Measurements from ENCODE around the gene THSD4. TPM values are rescaled to one million over a fixed set of nuclear protein-coding genes. Genes with fewer than 3 reads are reported as not detected.

THSD4 gene
- total RNA-seq, 1 donor from 2014 or later: 73.5 TPM

DNA sequence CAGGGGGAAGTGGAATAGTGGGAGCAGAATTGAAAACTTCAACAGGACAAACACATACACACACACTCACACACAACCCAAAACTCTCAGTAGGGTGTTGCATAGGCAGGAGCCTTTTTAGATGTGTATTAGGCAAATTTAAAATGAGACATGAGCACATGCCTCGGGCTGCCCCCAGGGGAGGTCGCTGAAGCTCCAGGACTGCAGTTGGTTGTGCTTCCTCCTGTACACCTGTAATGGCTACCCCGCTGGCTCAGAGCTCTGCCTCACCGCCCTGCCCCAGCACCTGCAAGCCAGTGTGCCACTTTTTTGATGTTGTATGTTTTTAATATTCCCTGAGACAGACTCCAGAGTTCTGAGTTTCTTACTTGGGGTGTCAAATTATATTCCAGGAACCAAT lies 391.7 kb downstream of the THSD4 start:
- H3K4me3 ChIP-seq (ENCODE audit: low read depth, low read length): no peak overlapping the region
- no peak for DNase-seq (ENCODE audit: low read depth)
- TF ChIP-seq, protein P1, sequence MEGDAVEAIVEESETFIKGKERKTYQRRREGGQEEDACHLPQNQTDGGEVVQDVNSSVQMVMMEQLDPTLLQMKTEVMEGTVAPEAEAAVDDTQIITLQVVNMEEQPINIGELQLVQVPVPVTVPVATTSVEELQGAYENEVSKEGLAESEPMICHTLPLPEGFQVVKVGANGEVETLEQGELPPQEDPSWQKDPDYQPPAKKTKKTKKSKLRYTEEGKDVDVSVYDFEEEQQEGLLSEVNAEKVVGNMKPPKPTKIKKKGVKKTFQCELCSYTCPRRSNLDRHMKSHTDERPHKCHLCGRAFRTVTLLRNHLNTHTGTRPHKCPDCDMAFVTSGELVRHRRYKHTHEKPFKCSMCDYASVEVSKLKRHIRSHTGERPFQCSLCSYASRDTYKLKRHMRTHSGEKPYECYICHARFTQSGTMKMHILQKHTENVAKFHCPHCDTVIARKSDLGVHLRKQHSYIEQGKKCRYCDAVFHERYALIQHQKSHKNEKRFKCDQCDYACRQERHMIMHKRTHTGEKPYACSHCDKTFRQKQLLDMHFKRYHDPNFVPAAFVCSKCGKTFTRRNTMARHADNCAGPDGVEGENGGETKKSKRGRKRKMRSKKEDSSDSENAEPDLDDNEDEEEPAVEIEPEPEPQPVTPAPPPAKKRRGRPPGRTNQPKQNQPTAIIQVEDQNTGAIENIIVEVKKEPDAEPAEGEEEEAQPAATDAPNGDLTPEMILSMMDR (conservative IDR thresholded peaks at IDR 0.05; ENCODE audit: low read depth, low read length): no peak

DNA sequence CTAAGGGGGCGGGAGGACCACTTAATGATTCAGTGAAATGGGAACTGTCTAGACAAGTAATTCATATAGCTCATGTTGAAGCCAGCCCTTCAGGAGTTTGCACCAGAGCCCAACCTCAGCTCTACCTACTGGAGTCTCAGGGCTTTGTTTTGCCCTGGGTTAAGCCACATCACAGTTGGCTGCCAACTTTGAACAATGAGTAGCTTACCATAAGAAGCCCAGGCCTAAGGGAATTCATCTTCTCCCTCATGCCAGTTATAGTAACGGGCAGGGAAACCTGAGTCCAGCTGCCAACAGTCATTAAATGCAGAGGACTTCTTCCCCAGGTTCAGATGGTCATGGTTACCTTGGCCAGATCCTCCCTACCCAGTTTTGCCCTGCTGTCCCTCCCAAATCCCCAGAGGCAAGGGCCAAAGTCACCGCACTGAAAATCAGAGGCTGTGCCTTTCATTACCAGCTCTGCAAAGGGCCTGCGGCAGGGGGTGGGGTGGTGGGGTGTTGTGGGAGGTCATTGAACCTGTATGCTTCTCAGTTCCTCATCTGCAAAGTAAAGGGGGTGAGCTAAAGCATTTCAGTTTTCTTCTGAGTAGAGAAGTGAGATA lies 392.9 kb downstream of the THSD4 start:
- no peak for DNase-seq (ENCODE audit: low read depth)
- H3K4me3 ChIP-seq (ENCODE audit: low read depth, low read length): no peak overlapping the region
- TF ChIP-seq, protein P1 (conservative IDR thresholded peaks at IDR 0.05; ENCODE audit: low read depth, low read length): no peak

DNA sequence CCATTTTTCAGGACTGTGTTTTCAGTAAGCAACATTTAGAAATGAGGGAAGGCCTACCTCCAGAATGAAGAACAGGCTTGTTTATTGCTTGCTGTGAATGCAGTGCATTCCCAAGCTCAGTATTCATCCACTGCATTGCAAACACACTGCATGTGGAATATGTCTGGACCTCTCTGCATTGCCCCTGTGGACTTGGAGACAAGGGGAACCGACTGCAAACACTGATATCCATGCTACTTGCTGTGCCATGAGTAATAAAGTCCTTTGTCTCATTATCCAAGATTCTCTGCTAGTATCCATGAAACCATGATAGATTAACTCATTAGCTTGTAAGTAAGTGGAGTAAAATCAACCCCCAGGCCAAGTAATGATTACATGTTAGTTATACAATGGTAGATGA lies 393.9 kb downstream of the THSD4 start:
- no peak for DNase-seq (ENCODE audit: low read depth)
- H3K4me3 ChIP-seq (ENCODE audit: low read depth, low read length): no peak overlapping the region
- TF ChIP-seq, protein P1 (conservative IDR thresholded peaks at IDR 0.05; ENCODE audit: low read depth, low read length): no peak

DNA sequence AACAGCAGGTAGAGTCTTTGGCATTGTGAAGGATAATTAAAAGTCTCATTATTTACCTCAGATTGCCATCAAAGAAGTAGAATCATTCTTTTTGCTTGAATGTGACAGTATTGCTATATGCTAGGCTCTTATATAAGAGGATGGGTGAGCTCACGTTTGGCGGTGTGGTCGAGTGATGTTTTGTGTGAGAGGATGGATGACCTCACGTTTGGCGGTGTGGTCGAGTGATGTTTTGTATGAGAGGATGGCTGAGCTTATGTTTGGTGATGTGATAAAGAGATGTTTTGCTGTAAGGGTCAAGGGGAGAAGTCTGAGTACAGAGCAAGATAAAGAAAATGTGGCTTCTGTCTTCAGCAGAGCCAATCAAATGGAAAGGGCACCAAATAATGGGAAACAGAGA lies 395.5 kb downstream of the THSD4 start:
- TF ChIP-seq, protein P1 (conservative IDR thresholded peaks at IDR 0.05; ENCODE audit: low read depth, low read length): no peak

DNA sequence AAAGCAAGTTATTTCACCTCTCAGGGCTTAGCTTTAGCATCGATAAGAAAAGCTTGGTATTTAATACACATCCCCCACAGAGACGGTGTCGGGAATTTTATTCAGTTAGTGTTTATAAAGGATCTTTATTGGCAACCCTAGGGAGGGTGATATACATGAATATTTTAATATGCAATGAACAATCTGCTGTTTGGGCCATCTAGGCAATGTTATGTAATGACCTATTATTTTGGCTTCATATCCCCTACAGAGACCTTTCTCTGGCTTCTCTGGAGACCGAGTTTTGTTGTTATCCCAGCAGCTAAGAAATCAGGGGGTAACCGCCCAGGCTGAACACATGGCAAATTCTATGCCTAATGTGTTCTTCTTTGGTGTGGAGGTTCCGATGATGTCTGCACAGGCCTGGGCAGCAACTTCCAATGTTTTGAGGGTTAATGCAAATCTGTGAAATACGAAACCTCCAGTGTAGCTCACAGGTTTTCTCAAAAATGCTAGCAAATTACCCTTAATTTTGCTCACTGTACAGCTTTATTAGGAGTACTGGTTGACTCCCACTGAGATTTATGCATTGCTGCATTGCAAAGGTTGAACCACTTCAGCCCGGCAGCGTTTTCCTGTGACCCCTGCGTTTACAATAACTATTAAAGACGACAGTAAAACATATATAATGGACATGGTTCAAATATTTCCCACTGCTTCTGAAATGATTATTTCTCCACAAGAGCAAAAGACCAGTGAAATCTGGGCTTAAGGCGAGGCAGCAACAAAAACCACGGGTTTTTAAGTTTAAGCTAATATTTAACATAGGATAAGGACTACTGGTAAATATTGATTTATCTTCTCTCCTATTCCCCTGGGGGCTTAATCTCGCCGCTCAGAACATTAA lies 396.8 kb downstream of the THSD4 start:
- TF ChIP-seq, protein P1 (conservative IDR thresholded peaks at IDR 0.05; ENCODE audit: low read depth, low read length): no peak
- H3K4me3 ChIP-seq (ENCODE audit: low read depth, low read length): no peak overlapping the region
- no peak for DNase-seq (ENCODE audit: low read depth)

More for the DNA sequence above, 395.5 kb downstream of the THSD4 start:
- no peak for DNase-seq (ENCODE audit: low read depth)
- no peak overlapping the region for H3K4me3 ChIP-seq (ENCODE audit: low read depth, low read length)

DNA sequence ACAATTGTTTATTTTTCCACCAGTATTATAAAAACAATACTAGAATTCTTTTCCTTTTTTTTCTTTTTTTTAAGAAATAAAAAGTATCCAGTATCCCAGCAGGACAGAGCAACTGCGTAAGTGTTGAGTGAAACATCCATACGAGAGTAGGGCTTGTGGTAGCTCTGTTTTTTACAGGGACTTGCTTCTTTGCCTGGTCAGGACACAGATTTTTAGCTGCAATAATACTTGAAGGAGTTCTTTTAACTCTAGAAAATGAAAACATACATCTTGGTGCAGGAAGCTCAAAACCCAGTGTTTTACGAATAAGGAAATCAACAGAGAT lies 397.4 kb downstream of the THSD4 start:
- TF ChIP-seq, protein P1 (conservative IDR thresholded peaks at IDR 0.05; ENCODE audit: low read depth, low read length): no peak
- DNase-seq (ENCODE audit: low read depth): no peak
- H3K4me3 ChIP-seq (ENCODE audit: low read depth, low read length): no peak overlapping the region

Data from epithelial cell of proximal tubule (primary cell).